AG04450 (cell line): ENCODE measurements around the gene NKPD1. TPM values are rescaled to one million over a fixed set of nuclear protein-coding genes. Genes with fewer than 3 reads are reported as not detected.

Source experiments
- CTCF ChIA-PET: fragments of 300-600, 350-600 bp; formaldehyde crosslinking; extraction: SDS; loops from one replicate; lab custom pipeline; 2022; ENCODE audit warnings: antibody characterized with exemption, inconsistent platforms; lab: Charles Lee
- POLR2A ChIA-PET: fragments of 350-600 bp; formaldehyde crosslinking; extraction: SDS; loops from one replicate; lab custom pipeline; 2021; ENCODE audit warnings: antibody characterized with exemption, inconsistent platforms; lab: Yijun Ruan, JAX
- DNase-seq: peaks from one replicate; pipeline ENCODE4 v3.0.0-alpha.2; 2011; ENCODE audit warnings: low read depth, low spot score
- H3K27ac ChIP-seq: one replicate; pipeline ENCODE4 v1.5.1; 2012; ENCODE audit warnings: low read depth, low read length, control low read depth
- H3K27me3 ChIP-seq: one replicate; pipeline ENCODE4 v1.6.0; 2012; ENCODE audit warnings: low read length; ENCODE audit not compliant: control insufficient read depth, insufficient read depth
- H3K4me3 ChIP-seq: 2 replicates; pipeline ENCODE4 v1.5.1; 2011; ENCODE audit warnings: mild to moderate bottlenecking, low read depth, low read length, control low read depth
- H3K9me3 ChIP-seq: 2 replicates; pipeline ENCODE4 v1.5.1; 2012; ENCODE audit warnings: low read length; ENCODE audit not compliant: control insufficient read depth, insufficient read depth
- polyA plus RNA-seq: library from polyadenylated mRNA; depleted of rRNA; stranded (reverse); fragments of >200 nt; gene quantifications from 2 replicates; pipeline ENCODE4 v1.2.3, GENCODE V29; 2011
- TF ChIP-seq, protein P1 (sequence below): IDR thresholded peaks from 2 replicates; pipeline ENCODE4 v1.5.1; 2011; ENCODE audit warnings: low read depth, low read length, control low read depth, inconsistent platforms

Gene NKPD1
- polyA plus RNA-seq, 1 experiment = 0.04 TPM

DNA sequence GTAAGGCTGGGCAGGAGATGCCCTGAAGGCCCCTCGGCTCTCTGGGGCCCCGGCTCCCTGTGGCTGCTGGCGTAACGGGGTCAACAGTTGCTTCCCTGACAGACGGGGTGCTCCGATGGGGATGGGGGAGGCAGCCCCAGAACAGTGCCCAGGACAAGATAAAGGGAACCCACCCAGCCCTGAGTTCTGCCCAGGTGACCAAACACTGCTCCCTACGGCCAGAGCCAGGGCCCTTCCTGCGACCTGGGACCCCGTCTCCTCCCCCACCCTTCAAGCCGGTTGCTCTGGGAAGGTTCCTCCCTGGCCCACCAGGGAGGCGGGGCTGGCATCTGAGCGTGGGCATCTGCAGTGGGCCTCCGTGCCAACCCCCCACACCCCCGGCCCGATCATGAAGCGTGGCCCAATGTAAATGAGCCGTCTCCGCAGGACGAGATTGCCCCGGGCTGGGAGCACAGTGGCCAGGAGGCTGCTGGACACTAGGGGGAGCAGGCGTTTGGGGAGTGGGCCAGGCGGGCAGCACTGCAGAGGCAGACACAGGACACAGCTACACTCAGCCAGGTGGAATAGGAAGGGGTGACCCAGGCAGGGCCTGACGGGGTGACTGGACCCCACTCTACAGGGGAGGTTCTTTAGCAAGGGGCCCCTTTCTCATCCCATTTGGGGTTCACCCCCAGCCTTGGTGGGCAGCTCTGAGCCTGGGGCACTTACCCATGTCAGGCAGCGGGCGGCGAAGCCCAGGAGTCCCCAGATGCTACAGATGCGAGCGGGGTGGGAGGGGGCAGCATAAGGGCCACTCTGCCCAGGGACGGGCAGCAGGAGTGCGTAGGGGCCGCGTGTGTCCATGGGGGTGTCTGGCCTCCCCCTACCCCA is 1.2 kb upstream of the NKPD1 start:
- ChIA-PET POLR2A (no interaction called here), CTCF (interaction anchor here (0.5 to 1.3 kb wide), 3 partner anchors 27 to 177 kb away, joined by 3 to 7 read pairs (median 3); no protein-coding TSS in a partner anchor)
- Histone ChIP-seq H3K27me3 (peaks cover 6% of the 10 kb centered on the region), H3K27ac (no peak overlapping the region), H3K4me3 (no peak overlapping the region), H3K9me3 (no peaks in the 10 kb centered on the region; the same call in 1 of the 2 replicates)
- TF ChIP-seq, protein P1, sequence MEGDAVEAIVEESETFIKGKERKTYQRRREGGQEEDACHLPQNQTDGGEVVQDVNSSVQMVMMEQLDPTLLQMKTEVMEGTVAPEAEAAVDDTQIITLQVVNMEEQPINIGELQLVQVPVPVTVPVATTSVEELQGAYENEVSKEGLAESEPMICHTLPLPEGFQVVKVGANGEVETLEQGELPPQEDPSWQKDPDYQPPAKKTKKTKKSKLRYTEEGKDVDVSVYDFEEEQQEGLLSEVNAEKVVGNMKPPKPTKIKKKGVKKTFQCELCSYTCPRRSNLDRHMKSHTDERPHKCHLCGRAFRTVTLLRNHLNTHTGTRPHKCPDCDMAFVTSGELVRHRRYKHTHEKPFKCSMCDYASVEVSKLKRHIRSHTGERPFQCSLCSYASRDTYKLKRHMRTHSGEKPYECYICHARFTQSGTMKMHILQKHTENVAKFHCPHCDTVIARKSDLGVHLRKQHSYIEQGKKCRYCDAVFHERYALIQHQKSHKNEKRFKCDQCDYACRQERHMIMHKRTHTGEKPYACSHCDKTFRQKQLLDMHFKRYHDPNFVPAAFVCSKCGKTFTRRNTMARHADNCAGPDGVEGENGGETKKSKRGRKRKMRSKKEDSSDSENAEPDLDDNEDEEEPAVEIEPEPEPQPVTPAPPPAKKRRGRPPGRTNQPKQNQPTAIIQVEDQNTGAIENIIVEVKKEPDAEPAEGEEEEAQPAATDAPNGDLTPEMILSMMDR = peak; percentile 70
- DNase-seq = no peak

DNA sequence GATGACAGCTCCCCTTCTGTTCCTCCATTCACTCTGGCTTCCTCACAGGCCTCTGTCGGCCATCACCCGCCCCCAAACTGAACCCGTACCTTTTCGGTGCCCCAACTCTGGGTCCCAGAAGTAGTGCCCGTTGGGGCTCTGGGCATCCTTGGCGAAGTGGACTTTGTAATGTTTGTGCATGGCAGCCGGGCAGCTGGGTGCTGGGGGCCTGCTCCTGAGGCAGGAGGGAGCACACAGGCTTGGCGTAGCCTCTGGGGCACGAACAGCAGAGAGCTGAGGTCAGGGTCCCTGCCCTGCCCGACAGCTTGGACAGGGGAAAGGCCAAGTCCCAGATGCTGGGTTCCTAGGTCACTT is 834 bp downstream of the NKPD1 start:
- Histone ChIP-seq H3K27me3 (peaks cover 9% of the 10 kb centered on the region), H3K9me3 (no peaks in the 10 kb centered on the region; the same call in 1 of the 2 replicates), H3K4me3 (no peak overlapping the region), H3K27ac (no peak overlapping the region)
- ChIA-PET CTCF (no interaction called here), POLR2A (no interaction called here)
- TF ChIP-seq, protein P1 = no peak
- DNase-seq = no peak

DNA sequence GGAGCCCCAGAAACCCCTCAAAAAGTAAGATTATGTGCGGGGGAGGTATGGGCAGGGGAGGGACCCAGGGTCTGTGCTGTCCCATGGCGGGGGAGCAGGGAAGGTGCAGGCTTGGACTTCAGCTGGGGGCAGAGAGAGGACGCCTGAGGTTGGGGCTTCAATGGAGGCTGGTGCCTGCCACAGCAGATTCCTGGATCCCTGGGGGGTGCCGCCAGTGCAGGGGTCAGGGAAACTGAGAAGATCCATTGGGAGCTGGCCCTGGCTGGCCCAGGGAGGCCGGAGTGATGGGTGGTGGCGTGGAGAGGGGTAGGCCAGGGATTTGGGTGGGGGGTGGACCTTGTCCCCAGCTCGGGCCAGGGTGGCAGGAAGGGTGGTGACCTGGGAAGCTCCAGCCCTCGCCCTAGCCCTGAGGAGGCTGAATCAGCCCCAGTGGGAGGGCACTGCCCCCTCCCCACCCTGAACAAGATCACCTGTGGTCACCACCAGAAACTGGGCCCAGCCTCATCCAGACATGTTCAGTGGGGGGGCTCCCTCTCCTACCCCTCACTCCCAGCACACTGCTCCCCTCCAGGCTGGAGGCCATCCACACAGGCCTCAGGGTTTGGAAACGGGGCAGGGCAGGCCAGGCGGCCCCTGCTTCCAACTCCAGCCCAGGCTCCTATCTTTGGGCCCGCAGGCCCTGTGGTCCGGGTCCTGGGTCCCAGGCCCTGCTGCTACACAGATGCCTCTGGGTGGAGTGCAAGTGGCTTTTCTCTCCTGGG is 1.4 kb downstream of the NKPD1 start:
- Histone ChIP-seq H3K4me3 (no peak overlapping the region), H3K27me3 (peaks cover 9% of the 10 kb centered on the region), H3K9me3 (no peaks in the 10 kb centered on the region; the same call in 1 of the 2 replicates), H3K27ac (no peak overlapping the region)
- TF ChIP-seq, protein P1 = no peak
- POLR2A ChIA-PET = no interaction called here
- DNase-seq = no peak
- CTCF ChIA-PET = no interaction called here

DNA sequence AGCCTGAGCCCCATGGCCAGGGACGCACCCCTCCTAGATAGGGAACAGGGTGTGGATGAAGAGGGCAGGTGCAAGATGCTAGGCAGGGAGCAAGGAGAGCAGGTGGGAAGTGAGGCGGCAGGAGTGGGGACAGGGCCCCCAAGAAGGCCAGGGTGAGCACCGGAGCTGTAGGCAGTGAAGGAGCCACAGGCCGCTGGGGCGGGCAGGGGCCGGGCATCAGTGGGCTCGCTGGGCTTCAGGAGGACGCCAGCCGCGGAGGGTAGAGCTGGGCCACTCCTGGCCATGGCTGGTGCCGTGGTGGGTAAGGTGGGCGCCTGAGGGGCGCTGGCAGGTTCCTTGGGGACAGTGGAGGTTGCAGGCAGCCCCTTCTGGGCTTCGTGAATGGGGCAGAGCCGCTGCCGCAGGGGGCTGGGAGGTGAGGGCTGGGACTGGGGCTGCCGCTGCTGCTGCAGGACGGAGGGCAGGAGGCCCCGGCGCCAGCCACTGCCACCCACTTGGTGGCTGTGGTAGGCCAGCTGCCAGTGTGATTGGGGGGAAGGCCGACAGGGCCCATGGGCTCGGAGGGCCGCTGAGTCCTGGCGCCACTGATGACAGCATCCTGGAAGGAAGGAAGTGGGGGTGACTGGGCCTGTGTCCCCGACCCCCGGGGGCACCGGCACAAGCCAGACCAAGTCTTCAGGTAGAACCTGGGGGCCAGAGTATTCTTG is 2.1 kb downstream of the NKPD1 start:
- TF ChIP-seq, protein P1 = no peak
- Histone ChIP-seq H3K27me3 (peaks cover 9% of the 10 kb centered on the region), H3K4me3 (no peak overlapping the region), H3K27ac (no peak overlapping the region), H3K9me3 (no peaks in the 10 kb centered on the region; the same call in 1 of the 2 replicates)
- ChIA-PET CTCF (no interaction called here), POLR2A (no interaction called here)
- DNase-seq = no peak
